Measurements from ENCODE around the gene HSPB6.

HSPB6 gene

GRCh38 chr19:35790981-35791813 lies 34.4 kb upstream of the HSPB6 start:
- no peak overlapping the region for H3K4me3 Mint-ChIP-seq
- TF ChIP-seq CTCF (IDR thresholded peaks at IDR 0.05; ENCODE audit: unreplicated experiment in 3 of 3): no peak
- H3K4me1 Mint-ChIP-seq: no peaks in the 10 kb centered on the region
- H3K27me3 Mint-ChIP-seq (ENCODE audit: low read depth): peaks cover 18% of the 10 kb centered on the region
- H3K36me3 Mint-ChIP-seq (ENCODE audit: low read depth): no peaks in the 10 kb centered on the region
- no peaks in the 10 kb centered on the region for H3K9me3 Mint-ChIP-seq
- no peak overlapping the region for H3K27ac Mint-ChIP-seq

- no peak overlapping the region for H3K4me3 Mint-ChIP-seq
- no peaks in the 10 kb centered on the region for H3K9me3 Mint-ChIP-seq
- no peaks in the 10 kb centered on the region for H3K4me1 Mint-ChIP-seq
- H3K27ac Mint-ChIP-seq: no peak overlapping the region
- TF ChIP-seq CTCF (IDR thresholded peaks at IDR 0.05; ENCODE audit: unreplicated experiment in 3 of 3): no peak
- peaks cover 9% of the 10 kb centered on the region for H3K27me3 Mint-ChIP-seq (ENCODE audit: low read depth)
- peaks cover 4% of the 10 kb centered on the region for H3K36me3 Mint-ChIP-seq (ENCODE audit: low read depth)
Measured at GRCh38 chr19:35789978-35790944, 33.4 kb upstream of the HSPB6 start.

GRCh38 chr19:35789195-35789977 lies 32.6 kb upstream of the HSPB6 start:
- no peaks in the 10 kb centered on the region for H3K9me3 Mint-ChIP-seq
- H3K4me1 Mint-ChIP-seq: no peaks in the 10 kb centered on the region
- H3K4me3 Mint-ChIP-seq: no peak overlapping the region
- peaks cover 4% of the 10 kb centered on the region for H3K36me3 Mint-ChIP-seq (ENCODE audit: low read depth)
- no peak overlapping the region for H3K27ac Mint-ChIP-seq
- no peak for TF ChIP-seq CTCF (IDR thresholded peaks at IDR 0.05; ENCODE audit: unreplicated experiment in 3 of 3)
- peaks cover 3% of the 10 kb centered on the region for H3K27me3 Mint-ChIP-seq (ENCODE audit: low read depth)

GRCh38 chr19:35788205-35788960 lies 31.6 kb upstream of the HSPB6 start:
- Mint-ChIP-seq H3K27ac (no peak overlapping the region), H3K27me3 (ENCODE audit: low read depth) (no peaks in the 10 kb centered on the region), H3K4me3 (no peak overlapping the region), H3K4me1 (no peaks in the 10 kb centered on the region), H3K9me3 (no peaks in the 10 kb centered on the region), H3K36me3 (ENCODE audit: low read depth) (peaks cover 6% of the 10 kb centered on the region)
- TF ChIP-seq CTCF (IDR thresholded peaks at IDR 0.05; ENCODE audit: unreplicated experiment in 3 of 3): no peak

- no peak overlapping the region for H3K4me3 Mint-ChIP-seq
- no peaks in the 10 kb centered on the region for H3K4me1 Mint-ChIP-seq
- H3K27ac Mint-ChIP-seq: no peak overlapping the region
- peaks cover 6% of the 10 kb centered on the region for H3K27me3 Mint-ChIP-seq (ENCODE audit: low read depth)
- H3K36me3 Mint-ChIP-seq (ENCODE audit: low read depth): peaks cover 15% of the 10 kb centered on the region
- TF ChIP-seq CTCF (IDR thresholded peaks at IDR 0.05; ENCODE audit: unreplicated experiment in 3 of 3): no peak
- H3K9me3 Mint-ChIP-seq: no peaks in the 10 kb centered on the region
Measured at GRCh38 chr19:35787227-35787799, 30.5 kb upstream of the HSPB6 start.

Data from nephron (organoid).